Muscle of arm (tissue), 12 donors: Measurements from ENCODE around the gene NEDD4L. TPM values are rescaled to one million over a fixed set of nuclear protein-coding genes. Genes with fewer than 3 reads are reported as not detected.
"Not testable (repeated sequence)": the region's sequence is repeated elsewhere in the genome, so short reads cannot be mapped to it uniquely, and the experiment has no call there.

Experiments
- DNase-seq: peaks from one replicate; pipeline ENCODE4 v3.0.0-alpha.2; 2013
- polyA plus RNA-seq, 12 donors: library from polyadenylated mRNA; unstranded; fragments of 120-200 nt; gene quantifications; one replicate each; pipeline ENCODE4 v1.2.1, GENCODE V29; 2013; ENCODE audit not compliant: insufficient read length in 12 of 12

NEDD4L gene
- polyA plus RNA-seq, 12 donors, result 32.9 to 61.7 (median 43.5) TPM; not detected in 1

DNA sequence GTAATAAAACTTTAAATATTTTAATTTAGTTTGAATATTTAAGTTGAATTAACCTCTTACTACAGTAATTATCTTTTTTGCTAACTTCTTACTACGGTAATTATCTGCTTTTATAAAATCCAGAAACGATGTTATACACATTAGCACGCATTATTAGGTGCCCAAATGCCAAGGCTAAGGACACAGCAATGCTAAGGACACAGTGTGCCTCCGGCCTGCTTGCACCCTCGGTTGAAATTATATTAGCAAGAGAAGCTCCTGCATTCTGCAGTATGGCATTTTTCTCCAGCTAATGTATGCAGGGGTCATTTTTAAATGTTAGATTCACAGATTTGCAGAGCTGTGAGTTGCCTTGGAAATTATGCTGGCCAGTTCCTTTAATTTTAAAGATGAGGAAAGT, 220.0 kb downstream of the NEDD4L start:
- no peak for DNase-seq

DNA sequence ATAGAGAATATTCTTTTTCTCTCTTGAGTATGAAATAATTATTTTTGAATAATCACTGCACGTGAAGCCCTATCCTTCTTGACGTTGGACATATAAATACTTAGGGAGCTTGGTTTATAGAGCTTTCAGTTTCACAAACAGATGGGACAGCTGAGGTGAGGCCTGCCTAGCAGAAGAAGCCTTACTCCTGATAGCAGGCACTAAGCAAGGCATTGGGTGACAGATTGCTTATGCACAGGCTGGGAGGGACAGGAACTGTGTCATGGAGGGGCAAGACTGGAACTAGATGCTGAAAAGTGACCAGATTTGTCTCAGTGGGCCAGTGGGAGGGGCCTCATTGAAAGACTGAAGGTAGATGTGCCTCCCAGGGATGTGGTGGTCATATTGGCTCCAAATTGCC, 220.8 kb downstream of the NEDD4L start:
- no peak for DNase-seq

DNA sequence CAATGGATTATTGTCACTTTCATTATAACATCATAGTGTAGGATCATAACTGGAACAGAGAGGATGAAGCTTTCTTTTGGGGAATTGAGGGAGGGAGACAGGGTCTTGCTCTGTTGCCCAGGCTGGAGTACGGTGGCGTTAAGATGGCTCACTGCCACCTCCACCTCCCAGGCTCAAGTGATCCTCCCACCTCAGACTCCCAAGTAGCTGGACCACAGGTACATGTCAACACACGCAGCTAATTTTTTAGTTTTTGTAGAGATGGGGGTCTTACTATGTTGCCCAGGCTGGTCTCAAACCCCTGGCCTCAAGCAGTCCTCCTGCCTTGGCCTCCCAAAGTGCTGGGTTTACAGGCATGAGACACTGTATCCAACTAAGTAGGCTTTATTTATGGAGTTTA, 221.5 kb downstream of the NEDD4L start:
- DNase-seq, result not testable (repeated sequence)

DNA sequence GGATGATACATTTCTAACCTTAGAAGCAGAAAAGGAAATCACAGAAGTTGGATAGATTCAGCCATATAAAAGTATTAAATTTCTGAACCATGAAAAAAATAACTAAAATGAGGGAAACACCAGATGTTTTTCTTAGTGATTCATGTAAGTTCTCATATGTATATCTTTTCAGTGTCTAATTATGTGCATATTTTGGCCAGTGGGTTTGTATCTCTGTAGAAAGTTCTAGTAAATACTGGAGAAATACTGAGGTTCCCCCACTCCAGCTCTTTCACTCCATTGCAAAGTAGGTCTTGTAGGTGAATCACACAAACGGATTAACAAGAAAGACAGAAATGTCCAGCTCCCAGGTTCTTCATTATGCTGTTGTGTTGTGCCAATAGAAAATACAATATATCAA, 222.3 kb downstream of the NEDD4L start:
- no peak for DNase-seq

DNA sequence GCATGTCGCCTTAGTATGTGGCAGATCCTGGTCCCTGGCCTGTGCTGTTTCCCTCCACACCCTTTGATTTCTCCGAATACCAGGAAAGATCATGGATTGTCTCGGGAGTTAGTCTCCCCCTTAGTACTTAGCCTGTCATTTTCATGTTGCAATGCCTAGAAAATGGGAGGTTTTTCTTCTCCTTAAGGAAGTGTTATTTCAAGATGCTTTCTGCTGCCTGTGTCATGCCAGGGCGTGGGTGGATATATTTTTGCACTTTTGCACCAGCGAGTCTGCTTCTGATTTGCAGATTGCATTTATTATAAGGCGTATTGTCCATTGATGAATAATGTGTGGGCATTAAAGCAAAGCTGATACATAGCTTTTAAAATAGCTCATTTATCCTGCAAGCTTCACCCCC, 223.5 kb downstream of the NEDD4L start:
- DNase-seq, result no peak

DNA sequence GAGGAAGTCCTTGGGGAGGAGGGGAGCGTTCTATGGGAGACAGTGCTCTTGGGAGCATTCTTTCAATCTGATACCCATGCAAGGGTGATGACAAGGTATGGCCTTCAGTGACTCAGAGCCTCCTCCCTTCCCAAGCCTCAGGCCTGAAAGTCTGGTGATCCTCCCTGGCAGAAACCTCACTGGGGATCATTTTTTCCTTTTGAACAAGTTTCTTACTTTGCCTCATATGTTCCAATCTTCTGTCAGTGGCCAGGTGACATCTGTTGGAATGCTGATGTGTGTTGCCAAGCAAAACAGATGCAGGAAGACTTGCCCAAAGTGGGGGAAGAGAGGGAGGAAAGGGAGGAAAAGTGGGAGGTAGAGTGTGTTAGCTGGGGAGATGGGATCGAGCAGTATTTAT, 224.8 kb downstream of the NEDD4L start:
- DNase-seq, result no peak

DNA sequence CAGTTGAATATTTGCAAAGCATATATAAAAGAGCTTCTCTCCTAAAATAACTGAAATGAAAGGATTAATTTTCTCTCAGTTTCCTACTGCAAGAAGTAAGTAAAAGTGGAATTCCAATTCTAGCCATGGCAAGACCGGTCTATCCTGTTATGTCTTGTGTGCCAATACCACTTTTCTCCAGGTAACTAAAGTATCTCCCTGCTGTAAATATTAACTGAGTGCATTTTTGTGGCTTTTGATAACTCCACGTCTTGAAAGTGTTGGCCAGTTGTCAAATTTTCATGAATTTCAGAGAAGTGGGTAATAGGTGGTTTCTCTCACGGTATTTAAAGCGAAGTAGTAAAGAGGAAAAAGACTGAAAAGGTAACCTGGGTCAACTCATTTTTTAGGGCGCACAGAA, 225.9 kb downstream of the NEDD4L start:
- DNase-seq, result no peak

DNA sequence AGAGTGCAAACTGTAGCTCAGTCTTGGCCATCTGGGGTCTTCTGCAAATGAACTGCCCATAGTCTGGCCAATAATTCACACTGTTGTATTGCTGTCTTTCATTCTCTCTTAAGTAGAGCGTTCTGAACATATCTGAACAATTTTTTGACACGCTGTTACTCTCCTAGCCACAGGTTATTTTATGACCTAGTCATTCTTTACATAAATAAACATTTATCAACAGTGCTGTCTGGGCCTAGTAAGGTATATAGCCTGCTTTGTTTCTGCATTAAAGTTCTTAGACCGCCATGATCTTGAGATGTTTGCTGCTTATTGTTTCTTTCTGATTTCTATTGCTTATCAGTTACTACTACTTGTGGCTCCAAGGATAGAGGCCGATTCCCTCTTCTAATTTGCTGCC, 226.4 kb downstream of the NEDD4L start:
- DNase-seq, result no peak

DNA sequence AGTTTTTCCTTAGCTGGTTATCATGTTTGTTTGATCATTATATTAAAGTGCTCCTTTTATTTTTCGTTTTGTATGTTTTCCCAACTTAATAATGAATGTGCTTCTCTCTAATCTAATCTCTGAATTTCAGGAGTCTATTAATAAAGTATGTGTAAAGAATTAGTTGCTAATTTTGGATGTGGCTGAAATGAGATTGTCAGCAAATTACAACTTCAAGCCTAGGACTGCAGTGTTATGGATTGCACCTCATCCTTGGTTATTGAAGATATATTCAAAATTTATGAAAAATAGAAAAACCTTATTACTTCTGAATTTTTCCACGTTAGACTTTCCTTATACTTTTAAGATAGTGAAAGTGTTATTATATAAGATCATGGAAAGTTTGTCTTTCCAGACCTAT, 227.7 kb downstream of the NEDD4L start:
- no peak for DNase-seq

DNA sequence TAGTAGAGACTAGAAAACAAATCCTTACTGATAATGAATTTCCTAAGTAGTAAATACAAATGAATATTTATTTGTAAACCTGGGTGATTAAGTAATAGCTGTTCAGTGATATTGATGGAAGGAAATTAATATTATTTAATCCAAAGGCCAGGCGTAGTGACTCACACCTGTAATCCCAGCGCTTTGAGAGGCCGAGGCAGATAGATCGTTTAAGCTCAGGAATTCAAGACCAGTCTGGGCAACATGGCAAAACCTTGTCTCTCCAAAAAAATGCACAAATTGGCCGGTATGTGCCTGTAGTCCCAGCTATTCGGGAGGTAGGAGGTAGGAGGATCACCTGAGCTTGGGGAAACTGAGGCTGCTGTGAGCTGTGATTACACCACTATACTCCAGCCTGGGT, 228.2 kb downstream of the NEDD4L start:
- DNase-seq, result no peak

DNA sequence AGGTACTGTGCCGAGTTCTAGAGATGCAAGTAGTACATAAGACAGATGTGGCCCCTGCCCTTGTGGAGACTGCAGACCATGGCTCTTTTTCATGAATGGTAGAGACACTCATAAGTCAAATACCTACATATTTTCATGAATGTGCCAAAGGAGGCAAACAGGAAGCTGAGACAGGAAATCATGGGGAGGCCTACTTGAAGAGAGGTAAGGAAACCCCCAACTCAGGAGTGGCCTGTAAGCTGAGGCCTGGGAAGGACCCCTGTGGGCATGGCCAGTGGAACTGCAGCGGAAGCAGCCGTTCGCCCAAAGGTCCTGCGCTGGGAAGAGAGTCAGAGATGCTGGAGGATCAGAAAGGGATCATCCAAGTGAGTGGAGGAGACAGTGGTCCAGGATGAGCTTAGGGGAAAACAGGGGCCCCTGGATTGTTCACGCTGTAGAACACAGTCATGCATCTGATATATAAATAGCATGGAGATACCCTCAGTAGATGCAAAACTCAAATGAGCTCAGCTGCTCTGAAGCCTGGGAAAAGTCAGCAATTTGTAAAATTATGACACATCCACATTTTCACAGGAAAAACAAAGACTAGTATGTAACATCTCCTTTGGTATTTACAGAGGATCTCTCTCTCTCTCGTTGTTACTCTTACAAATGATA, 228.9 kb downstream of the NEDD4L start:
- DNase-seq, result no peak

DNA sequence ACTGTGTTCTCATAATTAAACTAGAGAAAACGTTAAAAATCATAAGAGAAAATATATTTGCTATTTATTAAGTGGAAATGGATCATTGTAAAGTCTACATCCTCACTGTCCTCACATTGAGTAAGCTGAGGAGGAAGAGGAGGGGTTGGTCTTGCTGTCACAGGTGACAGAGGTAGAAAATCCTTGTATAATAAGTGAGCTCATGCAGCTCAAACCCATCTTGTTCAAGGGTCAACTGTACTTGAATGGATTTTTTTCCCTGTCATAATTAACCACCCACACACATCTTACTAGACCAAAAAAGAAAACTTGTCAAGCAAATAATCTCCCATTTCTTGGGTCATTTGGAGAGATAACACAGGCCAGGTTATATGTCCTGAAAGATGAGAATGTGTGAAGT, 231.2 kb downstream of the NEDD4L start:
- no peak for DNase-seq

DNA sequence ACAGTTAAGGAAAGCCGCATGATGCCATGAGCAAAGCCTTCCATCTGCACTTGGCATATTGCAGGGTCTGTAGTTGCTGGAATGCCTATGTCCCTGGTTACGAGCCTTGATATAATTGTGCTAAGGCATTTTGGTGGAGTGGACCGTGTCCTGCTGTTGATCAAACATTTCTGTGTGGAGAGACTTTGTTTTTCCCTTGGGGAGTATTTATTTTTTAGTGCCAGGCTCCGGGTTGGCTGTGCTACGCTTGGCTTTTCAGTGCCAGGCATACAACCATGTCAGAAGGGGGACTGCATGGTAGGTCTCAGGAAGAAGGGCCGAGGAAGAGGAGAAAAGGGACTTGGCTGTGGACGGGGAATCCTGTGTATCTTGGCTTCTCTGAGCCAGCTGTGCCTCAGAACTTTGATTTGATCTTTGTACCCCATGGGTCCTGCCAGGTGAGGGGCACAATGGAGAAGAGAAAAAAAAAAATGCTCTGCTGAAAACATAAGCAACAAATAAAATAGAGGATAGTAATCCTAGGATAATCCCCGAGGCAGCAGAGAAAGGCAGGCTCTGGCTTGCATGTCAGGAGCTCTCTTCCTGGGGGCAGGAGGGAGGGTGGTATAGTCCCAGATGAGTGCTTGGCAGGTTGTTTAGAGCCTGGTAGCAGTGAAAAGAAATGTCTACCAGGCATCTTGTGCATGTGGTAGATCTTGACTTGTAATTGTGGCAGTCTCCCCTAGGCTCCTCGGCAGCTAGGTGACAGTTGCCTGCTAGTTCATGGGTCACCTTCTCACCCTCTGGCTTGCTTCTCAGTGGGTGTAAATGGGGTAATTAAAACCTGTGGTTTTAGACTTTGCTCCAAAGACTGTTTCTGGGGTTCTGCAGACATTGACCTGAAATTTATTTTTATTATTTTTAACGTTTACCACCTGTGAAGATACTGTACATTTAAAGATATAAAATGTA, 233.0 kb downstream of the NEDD4L start:
- no peak for DNase-seq

DNA sequence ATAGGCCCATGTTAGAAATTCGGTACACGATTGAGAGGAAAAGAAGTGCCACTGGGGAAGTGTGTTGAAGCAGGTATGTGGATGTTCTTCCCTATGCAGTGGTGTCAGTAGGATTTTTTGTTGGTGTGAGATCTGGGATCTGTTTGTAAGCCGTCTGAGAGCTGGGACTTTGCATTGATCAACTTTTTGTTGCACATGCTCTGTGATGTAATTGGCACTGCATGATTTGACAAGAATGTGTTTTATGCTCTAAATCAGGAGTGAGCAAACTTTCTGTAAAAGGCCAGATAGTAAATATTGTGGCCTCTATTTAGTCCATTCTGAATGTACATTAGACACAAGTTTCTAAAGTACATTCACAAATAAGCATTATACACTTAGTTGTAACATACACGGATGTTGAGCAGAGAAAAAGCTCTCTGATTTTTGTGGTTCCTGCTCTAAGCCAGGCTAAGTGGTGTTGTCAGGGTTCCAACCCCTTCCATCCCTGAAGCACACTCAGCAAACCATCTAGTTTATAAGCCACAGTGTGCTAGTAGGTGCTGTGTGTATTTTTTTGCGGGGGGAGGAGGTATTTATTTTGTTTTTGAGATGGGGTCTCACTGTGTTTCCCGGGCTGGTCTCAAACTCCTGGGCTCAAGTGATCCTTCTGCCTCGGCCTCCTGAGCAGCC, 235.6 kb downstream of the NEDD4L start:
- DNase-seq, result no peak

DNA sequence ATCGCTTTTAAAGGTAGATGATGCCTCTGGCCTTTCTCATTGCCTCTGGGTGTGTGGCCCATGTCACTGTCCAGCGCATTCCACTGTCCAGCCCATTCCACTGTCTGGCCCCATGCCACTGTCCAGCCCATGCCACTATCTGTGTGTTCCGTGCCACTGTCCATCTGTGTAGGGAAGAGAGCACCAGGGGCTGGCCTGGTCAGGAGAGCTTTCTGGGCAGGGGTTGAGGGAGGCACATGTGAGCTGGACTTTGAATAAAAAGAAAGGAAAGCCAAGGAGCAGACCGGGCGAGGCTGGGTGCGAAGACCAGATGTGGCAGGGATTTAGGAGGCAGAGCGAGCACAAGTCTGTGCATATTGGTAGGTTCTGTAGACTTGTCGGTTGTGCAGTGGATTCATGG, 236.2 kb downstream of the NEDD4L start:
- no peak for DNase-seq

DNA sequence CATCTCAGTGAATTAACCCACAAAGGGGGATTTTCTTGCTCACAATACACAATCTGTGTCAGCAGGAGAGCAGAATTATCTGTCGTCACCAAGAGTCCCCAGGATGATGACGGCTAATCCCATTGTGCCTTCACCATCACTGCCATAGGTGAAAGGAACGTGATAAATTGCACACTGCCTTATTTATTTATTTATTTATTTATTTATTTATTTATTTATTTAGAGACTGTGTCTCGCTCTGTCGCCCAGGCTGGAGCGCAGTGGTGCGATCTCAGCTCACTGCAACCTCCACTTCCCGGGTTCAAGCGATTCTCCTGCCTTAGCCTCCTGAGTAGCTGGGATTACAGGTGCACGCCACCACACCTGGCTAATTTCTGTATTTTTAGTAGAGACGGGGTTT, 238.8 kb downstream of the NEDD4L start:
- DNase-seq, result not testable (repeated sequence)

DNA sequence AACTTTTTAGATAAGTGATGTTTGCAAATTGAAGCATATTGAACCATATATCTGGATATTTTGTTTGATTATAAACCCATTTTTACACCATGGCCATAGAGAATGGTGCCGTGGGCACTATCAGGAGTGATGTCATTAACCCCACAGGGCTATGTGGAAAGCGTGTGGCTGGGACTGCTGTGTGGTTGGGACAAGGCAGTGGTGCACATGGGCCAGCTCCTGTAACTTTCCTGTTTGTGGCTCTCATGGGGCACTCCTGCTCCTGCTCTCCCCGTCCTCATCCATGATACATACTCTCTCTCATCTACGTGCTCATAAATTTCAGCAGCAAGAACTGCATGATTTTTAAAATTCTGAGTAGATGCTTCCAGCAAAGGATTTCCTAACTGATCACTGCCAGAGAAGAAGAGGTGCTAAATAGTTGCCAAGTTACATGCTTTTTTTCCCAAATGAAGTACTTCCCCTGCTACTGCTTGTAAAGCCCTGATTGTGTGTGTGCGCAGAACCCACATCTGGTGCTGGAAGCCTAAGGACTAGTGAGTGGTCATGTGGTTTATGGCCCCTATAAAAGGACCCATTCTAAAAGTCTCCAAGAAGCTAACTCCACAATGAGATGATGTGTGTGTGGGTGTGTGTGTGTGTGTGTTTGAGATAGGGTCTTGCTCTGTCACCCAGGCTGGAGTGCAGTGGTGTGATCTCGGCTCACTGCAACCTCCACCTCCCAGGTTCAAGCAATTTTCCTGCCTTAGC, 240.8 kb downstream of the NEDD4L start:
- no peak for DNase-seq

DNA sequence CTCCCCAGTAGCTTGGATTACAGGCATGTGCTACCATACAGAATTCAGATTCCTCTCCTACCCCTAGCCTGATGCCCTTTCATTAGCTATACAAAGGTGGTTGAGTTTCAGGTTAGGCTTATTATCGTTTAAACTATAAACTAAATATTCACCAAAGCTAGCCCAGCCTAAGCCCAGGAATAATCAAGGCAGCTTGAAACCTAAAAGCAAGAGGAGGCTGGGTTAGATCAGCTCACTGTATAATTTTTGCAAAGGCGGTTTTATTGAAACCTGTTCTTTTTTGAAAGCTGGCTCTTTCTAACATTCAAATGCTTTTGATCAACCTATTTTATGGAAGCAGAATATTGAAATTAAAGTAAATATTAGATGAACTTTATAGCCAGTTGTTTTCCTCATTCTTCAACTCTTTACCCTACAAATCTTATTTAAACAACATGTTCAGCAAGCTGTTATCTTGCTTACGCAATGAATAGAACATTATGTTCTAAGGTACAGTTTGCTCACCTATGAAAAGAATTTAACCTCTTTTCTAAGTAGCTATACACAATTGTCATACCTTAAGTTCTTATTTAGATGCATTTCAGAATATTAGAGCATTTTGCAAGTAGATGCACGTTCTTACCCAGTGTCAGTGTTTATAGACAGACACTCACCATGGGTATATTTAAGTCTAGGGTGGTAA, 241.6 kb downstream of the NEDD4L start:
- DNase-seq, result no peak

DNA sequence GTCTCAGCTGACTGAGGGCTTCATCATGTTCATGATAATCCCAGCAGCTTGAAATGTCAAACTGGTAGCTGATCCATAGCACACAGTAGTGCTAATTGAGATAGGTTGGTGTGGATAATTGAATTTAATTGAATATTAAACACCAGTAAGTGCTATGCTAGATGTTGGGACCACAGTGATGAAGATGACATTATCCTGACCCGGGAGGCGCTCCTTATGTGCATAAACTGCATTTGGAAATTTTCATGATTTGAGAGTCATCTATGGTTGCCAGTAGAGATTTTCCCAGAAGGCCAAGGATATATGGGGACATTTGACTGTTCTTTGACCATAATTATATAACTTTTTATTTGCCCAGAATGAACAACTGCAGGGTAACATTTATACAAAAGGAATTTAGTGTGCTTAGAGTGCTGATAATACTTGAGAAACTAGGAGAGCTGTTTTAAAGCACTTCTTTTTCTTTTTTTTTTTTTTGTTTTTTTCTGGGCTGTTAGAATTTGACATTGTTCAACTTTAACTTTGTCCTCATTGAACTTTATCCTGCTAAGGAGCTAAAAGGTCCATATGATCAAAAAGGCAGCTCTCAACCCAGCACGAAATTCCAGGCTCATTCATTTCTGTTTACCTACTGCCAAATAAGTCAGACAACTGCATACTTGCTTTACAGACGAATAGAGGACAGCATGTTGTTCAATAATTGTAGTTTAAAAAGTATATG, 242.8 kb downstream of the NEDD4L start:
- no peak for DNase-seq
